Activated T-helper 1 cell treated with anti-CD3 and anti-CD28 coated beads, Interleukin-12 subunit alpha, Interleukin-12 subunit beta, Interleukin-2, Interleukin-4 antibody, amounts not matched to agents 30 ng/mL and 10 ng/mL and 1 ng/mL, durations not matched to agents 14 hours and 24 hours and 36 hours (primary cell): Measurements from ENCODE around the gene CCDC88A. TPM values are rescaled to one million over a fixed set of nuclear protein-coding genes. Genes with fewer than 3 reads are reported as not detected.
"Not testable (repeated sequence)": the region's sequence is repeated elsewhere in the genome, so short reads cannot be mapped to it uniquely, and the experiment has no call there.

ENCODE experiments used
- DNase-seq: peaks from one replicate; pipeline ENCODE4 v3.0.0; 2021; ENCODE audit warnings: low spot score
- H3K27ac Mint-ChIP-seq: one replicate; pipeline ENCODE4 v1.8.0; 2021; ENCODE audit warnings: mild to moderate bottlenecking, mixed read lengths
- H3K27me3 Mint-ChIP-seq: one replicate; pipeline ENCODE4 v1.8.0; 2022; ENCODE audit warnings: mild to moderate bottlenecking, moderate library complexity, mixed read lengths; ENCODE audit not compliant: insufficient read depth
- H3K36me3 Mint-ChIP-seq: one replicate; pipeline ENCODE4 v1.8.0; 2021; ENCODE audit warnings: low read depth, mixed read lengths
- H3K4me1 Mint-ChIP-seq: one replicate; pipeline ENCODE4 v1.8.0; 2021; ENCODE audit warnings: low read depth, mixed read lengths
- H3K4me3 Mint-ChIP-seq: one replicate; pipeline ENCODE4 v1.8.0; 2021; ENCODE audit warnings: mild to moderate bottlenecking, moderate library complexity, mixed read lengths
- H3K9me3 Mint-ChIP-seq: one replicate; pipeline ENCODE4 v1.8.0; 2021; ENCODE audit warnings: mixed read lengths
- intact Hi-C: fragments of 100-400 bp; cut with micrococcal nuclease; formaldehyde crosslinking; loops from one replicate; pipeline ENCODE4 v1.15.1; 2024
- total RNA-seq: library from RNA; stranded (reverse); gene quantifications from 2 replicates; pipeline ENCODE4 v1.2.3, GENCODE V29; 2022

Gene CCDC88A
- total RNA-seq, 1 donor from 2014 or later, result 6.4 TPM

DNA sequence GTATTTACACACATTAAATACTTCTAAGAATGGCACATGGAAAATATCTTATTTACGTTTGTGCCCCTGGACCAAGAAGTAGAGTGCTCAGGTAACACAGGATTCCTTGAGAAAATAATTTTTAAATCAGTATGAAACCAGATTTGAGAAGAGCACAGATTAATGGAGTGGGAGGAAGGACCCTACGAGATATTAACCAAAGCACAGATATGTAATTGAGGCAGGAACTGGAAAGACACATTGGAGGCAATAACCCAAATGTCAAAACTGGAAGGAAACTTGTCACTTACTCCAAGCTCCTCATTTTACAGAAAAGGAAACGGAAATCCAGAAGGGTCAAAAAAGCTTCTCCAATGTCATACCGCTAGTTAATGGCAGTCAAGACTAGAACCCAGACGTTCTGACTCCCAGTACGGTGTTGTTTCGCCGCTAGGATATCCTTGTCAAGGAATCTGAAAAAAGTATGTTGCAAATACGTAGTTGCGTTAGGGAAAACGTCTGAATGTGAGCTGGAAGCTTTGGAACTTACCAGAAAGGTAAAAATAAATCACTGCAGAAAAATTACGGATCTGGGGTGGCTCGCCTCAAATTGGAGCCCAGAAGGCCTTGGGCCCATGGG is 151.3 kb downstream of the CCDC88A start:
- no peaks in the 10 kb centered on the region for H3K9me3 Mint-ChIP-seq
- H3K4me1 Mint-ChIP-seq, result peaks cover 14% of the 10 kb centered on the region
- no peak for DNase-seq
- H3K4me3 Mint-ChIP-seq, result peak overlapping the region; percentile 93
- intact Hi-C loops, result loop anchor here (2.0 kb wide), 2 partner anchors 46 to 252 kb away; no protein-coding TSS in a partner anchor
- H3K27ac Mint-ChIP-seq, result peak overlapping the region; percentile 85
- peaks cover 4% of the 10 kb centered on the region for H3K36me3 Mint-ChIP-seq
- no peaks in the 10 kb centered on the region for H3K27me3 Mint-ChIP-seq

- intact Hi-C loops, H3K27ac Mint-ChIP-seq, H3K4me3 Mint-ChIP-seq, H3K27me3 Mint-ChIP-seq, H3K9me3 Mint-ChIP-seq, DNase-seq, H3K4me1 Mint-ChIP-seq: not testable (repeated sequence)
- H3K36me3 Mint-ChIP-seq, result peaks cover 10% of the 10 kb centered on the region
Observed at GRCh38 chr2:55259586-55259985, 160.1 kb downstream of the CCDC88A start.

- Mint-ChIP-seq H3K27ac (no peak overlapping the region), H3K4me3 (no peak overlapping the region), H3K36me3 (peaks cover 18% of the 10 kb centered on the region), H3K27me3 (no peaks in the 10 kb centered on the region), H3K4me1 (no peaks in the 10 kb centered on the region), H3K9me3 (no peaks in the 10 kb centered on the region)
- intact Hi-C loops, result no loop called here
- no peak for DNase-seq
Observed at GRCh38 chr2:55252832-55253231, 166.8 kb downstream of the CCDC88A start.

- intact Hi-C loops, result no loop called here
- Mint-ChIP-seq H3K27me3 (no peaks in the 10 kb centered on the region), H3K4me1 (no peaks in the 10 kb centered on the region), H3K36me3 (peaks cover 27% of the 10 kb centered on the region), H3K9me3 (no peaks in the 10 kb centered on the region), H3K27ac (no peak overlapping the region), H3K4me3 (no peak overlapping the region)
- DNase-seq, result no peak
Observed at GRCh38 chr2:55247025-55247424, 172.6 kb downstream of the CCDC88A start.

- no peak for DNase-seq
- H3K9me3 Mint-ChIP-seq, result no peaks in the 10 kb centered on the region
- no peak overlapping the region for H3K27ac Mint-ChIP-seq
- intact Hi-C loops, result no loop called here
- H3K27me3 Mint-ChIP-seq, result no peaks in the 10 kb centered on the region
- H3K4me3 Mint-ChIP-seq, result no peak overlapping the region
- H3K36me3 Mint-ChIP-seq, result peaks cover 20% of the 10 kb centered on the region
- H3K4me1 Mint-ChIP-seq, result no peaks in the 10 kb centered on the region
Observed at GRCh38 chr2:55245411-55245810, 174.2 kb downstream of the CCDC88A start.

DNA sequence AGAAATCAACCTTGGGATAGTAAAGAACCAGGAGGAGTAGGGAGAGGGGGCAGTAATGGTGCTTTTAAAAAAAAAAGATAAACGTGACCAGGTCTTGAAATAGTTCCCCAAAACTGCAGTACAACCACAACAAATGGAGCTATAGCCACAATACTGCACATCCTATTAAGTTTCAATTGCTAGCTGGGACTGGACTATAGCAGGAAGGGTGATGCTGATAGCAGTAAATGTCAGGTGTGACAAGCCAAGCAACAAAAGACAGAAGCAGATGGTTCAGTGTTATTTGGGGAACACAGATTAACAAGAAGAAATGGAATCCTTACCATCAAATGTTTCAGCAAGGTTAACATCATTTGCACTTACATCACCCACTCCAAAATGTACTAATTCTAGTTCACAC is 177.0 kb downstream of the CCDC88A start:
- intact Hi-C loops, result no loop called here
- no peaks in the 10 kb centered on the region for H3K9me3 Mint-ChIP-seq
- no peaks in the 10 kb centered on the region for H3K27me3 Mint-ChIP-seq
- peaks cover 6% of the 10 kb centered on the region for H3K4me1 Mint-ChIP-seq
- H3K27ac Mint-ChIP-seq, result no peak overlapping the region
- DNase-seq, result no peak
- peaks cover 29% of the 10 kb centered on the region for H3K36me3 Mint-ChIP-seq
- no peak overlapping the region for H3K4me3 Mint-ChIP-seq

GRCh38 chr2:55241582-55241981 is 178.1 kb downstream of the CCDC88A start:
- H3K9me3 Mint-ChIP-seq, H3K27me3 Mint-ChIP-seq, intact Hi-C loops, H3K4me3 Mint-ChIP-seq, H3K27ac Mint-ChIP-seq, DNase-seq, H3K4me1 Mint-ChIP-seq: not testable (repeated sequence)
- H3K36me3 Mint-ChIP-seq, result peaks cover 25% of the 10 kb centered on the region

DNA sequence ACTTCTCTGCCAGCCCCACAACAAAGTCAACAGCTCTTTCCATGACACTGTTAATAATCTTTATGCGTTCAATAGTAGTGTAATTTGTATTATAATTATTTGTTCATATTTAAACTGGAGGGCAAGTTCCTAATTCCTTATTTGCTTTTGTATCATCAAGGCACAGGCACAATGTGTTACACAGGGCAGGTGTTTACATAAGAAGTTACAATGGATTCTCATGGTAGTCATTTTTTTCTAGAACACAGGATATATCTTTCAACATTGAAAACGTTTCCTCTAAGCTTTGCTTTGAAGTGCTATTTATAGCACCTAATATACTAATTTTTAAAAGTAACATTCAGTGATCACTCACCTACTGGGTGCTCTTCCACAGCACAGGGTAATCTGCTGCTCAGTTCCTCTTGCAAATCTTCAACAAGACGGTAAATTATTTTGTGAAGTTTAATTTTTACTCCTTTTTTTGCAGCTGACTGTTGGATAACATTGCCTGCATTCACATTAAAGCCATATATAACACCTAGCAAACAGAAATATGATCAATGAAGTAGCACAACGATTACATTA is 179.9 kb downstream of the CCDC88A start:
- Mint-ChIP-seq H3K4me3 (no peak overlapping the region), H3K27ac (no peak overlapping the region), H3K9me3 (no peaks in the 10 kb centered on the region), H3K36me3 (peaks cover 30% of the 10 kb centered on the region), H3K4me1 (peaks cover 14% of the 10 kb centered on the region), H3K27me3 (no peaks in the 10 kb centered on the region)
- DNase-seq, result no peak
- intact Hi-C loops, result loop anchor here (10.0 kb wide), 1 partner anchor 225 kb away; no protein-coding TSS in a partner anchor

Other genes with a start within 250 kb of the CCDC88A start
- 9.0 and 12.3 TPM in 2 replicates for gene CLHC1, start 187.6 kb downstream of the CCDC88A start, total RNA-seq
- 949 and 953 TPM in 2 replicates for gene RPS27A, start 187.2 kb downstream of the CCDC88A start, total RNA-seq
- gene MTIF2, start 150.6 kb downstream of the CCDC88A start, total RNA-seq, result 42.3 and 44.1 TPM in 2 replicates
- 21.5 and 22.0 TPM in 2 replicates for gene CFAP36, start 99.9 kb upstream of the CCDC88A start, total RNA-seq
- 69.8 and 74.6 TPM in 2 replicates for gene PPP4R3B, start 197.8 kb upstream of the CCDC88A start, total RNA-seq